Mesangial cell (primary cell): Measurements from ENCODE around the gene METAP1. TPM values are rescaled to one million over a fixed set of nuclear protein-coding genes. Genes with fewer than 3 reads are reported as not detected.

Experiments
- total RNA-seq: library from RNA; depleted of rRNA; stranded (reverse); fragments of >200 nt; gene quantifications from 2 replicates; pipeline ENCODE4 v1.2.3, GENCODE V29; 2015

Gene METAP1
- total RNA-seq = 35.9 and 50.0 TPM in 2 replicates

DNA sequence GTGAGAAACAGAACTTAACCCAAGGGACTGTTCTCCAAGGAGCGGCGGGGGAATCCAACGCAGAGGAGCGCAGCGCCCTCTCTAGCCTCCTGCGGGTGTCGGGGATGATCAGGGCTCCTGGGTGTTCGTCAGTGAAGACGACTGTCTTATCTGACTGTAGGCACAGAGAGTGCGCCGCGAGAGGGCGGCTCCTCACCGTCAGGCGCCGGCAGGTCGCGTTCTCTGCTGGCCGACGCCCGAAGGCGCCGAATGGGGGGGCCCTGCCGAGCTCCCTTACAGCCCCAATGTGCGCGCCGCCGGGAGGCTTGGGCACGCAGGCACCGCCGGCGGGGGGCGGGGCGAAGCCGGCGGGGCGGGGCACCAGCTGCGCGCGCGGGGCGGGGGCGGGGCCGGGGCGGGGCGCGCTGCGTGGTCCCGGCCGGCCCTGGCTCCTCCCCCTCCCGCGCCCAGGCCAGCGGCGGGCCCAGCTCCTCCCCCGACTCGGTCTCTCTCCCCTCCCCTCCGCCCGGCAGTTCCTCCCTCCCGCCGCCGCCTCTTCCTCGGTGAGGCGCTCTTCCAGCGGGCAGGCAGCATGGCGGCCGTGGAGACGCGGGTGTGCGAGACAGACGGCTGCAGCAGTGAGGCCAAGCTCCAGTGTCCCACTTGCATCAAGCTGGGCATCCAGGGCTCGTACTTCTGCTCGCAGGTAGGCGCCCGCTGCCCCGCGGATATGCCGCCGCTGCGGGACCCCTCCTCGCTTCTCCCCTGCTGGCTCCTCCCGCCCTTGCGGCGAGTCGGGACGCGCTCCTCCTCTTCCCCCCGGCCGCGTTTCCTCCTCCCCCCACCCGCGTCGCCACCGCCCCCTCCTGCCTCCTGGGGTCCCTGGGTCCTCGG lies at the start of gene METAP1:
Gene METAP1 (plus strand): TSS at position 539 of the 873 bp plus-strand sequence. CDS start 33 bp downstream, at position 572.

DNA sequence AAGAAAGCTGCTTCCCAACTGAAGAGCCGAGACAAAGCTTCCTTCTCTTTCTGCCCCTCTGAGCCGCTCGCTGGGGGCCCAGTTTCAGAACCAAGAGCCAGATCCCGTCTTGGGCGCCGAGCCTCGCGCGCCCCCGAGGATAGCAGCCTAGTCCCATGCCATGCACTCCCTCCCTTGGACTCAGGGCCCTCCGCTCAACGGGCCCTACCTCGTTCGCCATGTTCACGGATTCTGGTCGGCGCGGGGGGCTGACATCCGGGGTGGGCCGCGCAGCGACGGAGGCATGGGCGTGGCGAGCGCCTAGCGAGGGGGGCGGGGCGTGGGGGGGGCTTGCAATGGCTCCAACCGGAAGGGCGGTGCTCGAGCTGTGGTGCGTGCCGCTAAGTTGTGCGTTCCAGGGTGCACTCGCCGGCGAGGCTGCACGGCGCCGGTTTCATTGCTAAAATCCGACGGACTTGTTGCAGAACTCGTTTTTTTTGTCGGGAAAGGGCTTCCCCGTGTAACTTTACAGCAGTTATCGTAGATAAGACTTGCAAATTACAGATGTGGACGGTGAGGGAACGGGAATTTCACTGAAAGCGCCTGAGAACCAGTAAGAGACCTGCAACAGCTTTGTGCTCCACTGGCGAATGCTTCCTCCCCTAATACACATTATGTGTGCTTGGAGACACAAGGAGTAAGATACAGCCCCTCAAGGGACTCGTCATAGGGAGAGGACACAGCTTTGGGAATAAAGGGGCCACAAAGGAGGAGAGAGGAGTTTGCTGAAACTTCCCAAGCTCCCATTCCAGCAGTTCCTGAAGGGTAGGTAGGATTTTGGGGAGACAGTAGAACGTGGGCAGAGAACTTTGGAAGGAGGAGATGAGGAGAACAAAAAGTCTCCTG lies 93.2 kb downstream of the METAP1 start, which contains the start of gene ADH5:
Gene ADH5 (minus strand): TSS at position 308 of the 885 bp plus-strand sequence. CDS start 88 bp downstream, at position 220.

Other genes with a start within 250 kb of the METAP1 start
- gene EIF4E, start 66.6 kb upstream of the METAP1 start, total RNA-seq = 36.1 and 95.7 TPM in 2 replicates
- 82.4 and 91.6 TPM in 2 replicates for gene ADH5, start 93.1 kb downstream of the METAP1 start, total RNA-seq
- gene ADH4, start 148.6 kb downstream of the METAP1 start, total RNA-seq = not detected in 2 replicates
- gene ADH6, start 223.5 kb downstream of the METAP1 start, total RNA-seq = 0.13 TPM in 1 of 2 replicates, not detected in the other